Tibial artery (tissue), 4 donors: ENCODE measurements around the gene RAD23B.

Experiments
- DNase-seq, 2 donors: peaks; one replicate each; pipeline ENCODE4 v3.0.0-alpha.2; 2019
- H3K27ac ChIP-seq, 2 donors: fragments of 200-600 bp; sonication (generic) in 1 of 2; 1 replicate in 1 of 2; 2 replicates in 1 of 2; pipeline ENCODE4 v1.5.1; 2018 to 2019; ENCODE audit warnings: mild to moderate bottlenecking in 1 of 2
- H3K27me3 ChIP-seq, 2 donors: fragments of 200-600 bp; sonication (generic) in 1 of 2; one replicate each; pipeline versions ENCODE4 v1.5.1 to v1.6.0; 2016 to 2019
- H3K36me3 ChIP-seq, 3 donors: fragments of 200-600 bp; sonication (generic) in 2 of 3; one replicate each; pipeline ENCODE4 v1.5.1; 2016 to 2019; ENCODE audit warnings: mild to moderate bottlenecking in 2 of 3
- H3K4me1 ChIP-seq, 4 donors: fragments of 200-600 bp; sonication (generic) in 2 of 4; 1 replicate in 3 of 4; 2 replicates in 1 of 4; pipeline ENCODE4 v1.5.1; 2016 to 2019
- H3K4me3 ChIP-seq, 2 donors: fragments of 200-600 bp; sonication (generic) in 1 of 2; 1 replicate in 1 of 2; 2 replicates in 1 of 2; pipeline ENCODE4 v1.5.1; 2018 to 2019; ENCODE audit warnings: mild to moderate bottlenecking in 2 of 2
- H3K9me3 ChIP-seq, 3 donors: fragments of 200-600 bp; sonication (generic) in 1 of 3; one replicate each; pipeline ENCODE4 v1.5.1; 2016 to 2019
- CTCF ChIP-seq, 2 experiments: fragments of 200-600 bp in 1 of 2; fragments of 450-650 bp in 1 of 2; IDR thresholded peaks; one replicate each; pipeline ENCODE4 v1.5.1; 2017 to 2019; ENCODE audit warnings: antibody characterized with exemption in 2 of 2, mild to moderate bottlenecking in 1 of 2, moderate library complexity in 1 of 2
- intact Hi-C: fragments of 100-400 bp; cut with DNase I; formaldehyde crosslinking; loops from one replicate; pipeline ENCODE4 v1.15.0; 2023; ENCODE audit warnings: low total_unique reads

RAD23B gene

GRCh38 chr9:107368696-107369095 is 85.6 kb downstream of the RAD23B start:
- Histone ChIP-seq H3K27me3 (peaks cover 0 to 6% of the 10 kb centered on the region in 2 donors), H3K4me1 (no peaks in the 10 kb centered on the region), H3K27ac (no peak overlapping the region), H3K36me3 (no peaks in the 10 kb centered on the region), H3K9me3 (no peaks in the 10 kb centered on the region), H3K4me3 (no peak overlapping the region)
- DNase-seq, result no peak
- no peak for TF ChIP-seq CTCF (IDR thresholded peaks at IDR 0.05)
- intact Hi-C loops, result no loop called here

- H3K27ac ChIP-seq, result no peak overlapping the region
- no peak for TF ChIP-seq CTCF (IDR thresholded peaks at IDR 0.05)
- no peak for DNase-seq
- H3K27me3 ChIP-seq, result no peaks in the 10 kb centered on the region
- no peaks in the 10 kb centered on the region for H3K9me3 ChIP-seq
- H3K36me3 ChIP-seq, result no peaks in the 10 kb centered on the region
- no peak overlapping the region for H3K4me3 ChIP-seq
- intact Hi-C loops, result no loop called here
- no peaks in the 10 kb centered on the region for H3K4me1 ChIP-seq
Observed at GRCh38 chr9:107373809-107374208, 90.7 kb downstream of the RAD23B start.

GRCh38 chr9:107375001-107375400 is 91.9 kb downstream of the RAD23B start:
- intact Hi-C loops, result no loop called here
- no peak for DNase-seq
- H3K27ac ChIP-seq, result no peak overlapping the region
- no peak for TF ChIP-seq CTCF (IDR thresholded peaks at IDR 0.05)
- H3K36me3 ChIP-seq, result no peaks in the 10 kb centered on the region
- H3K4me3 ChIP-seq, result no peak overlapping the region
- H3K4me1 ChIP-seq, result no peaks in the 10 kb centered on the region
- no peaks in the 10 kb centered on the region for H3K27me3 ChIP-seq
- no peaks in the 10 kb centered on the region for H3K9me3 ChIP-seq

GRCh38 chr9:107375651-107376369 is 92.7 kb downstream of the RAD23B start:
- no peaks in the 10 kb centered on the region for H3K4me1 ChIP-seq
- no peak for TF ChIP-seq CTCF (IDR thresholded peaks at IDR 0.05)
- no peaks in the 10 kb centered on the region for H3K9me3 ChIP-seq
- H3K27ac ChIP-seq, result no peak overlapping the region
- no peak for DNase-seq
- H3K4me3 ChIP-seq, result no peak overlapping the region
- H3K36me3 ChIP-seq, result no peaks in the 10 kb centered on the region
- H3K27me3 ChIP-seq, result no peaks in the 10 kb centered on the region
- intact Hi-C loops, result no loop called here

- DNase-seq, result no peak
- Histone ChIP-seq H3K27me3 (no peaks in the 10 kb centered on the region), H3K4me3 (no peak overlapping the region), H3K9me3 (no peaks in the 10 kb centered on the region), H3K36me3 (no peaks in the 10 kb centered on the region), H3K4me1 (no peaks in the 10 kb centered on the region), H3K27ac (no peak overlapping the region)
- intact Hi-C loops, result no loop called here
- TF ChIP-seq CTCF (IDR thresholded peaks at IDR 0.05), result no peak
Observed at GRCh38 chr9:107378006-107378405, 94.9 kb downstream of the RAD23B start.
